Mesendoderm (in vitro differentiated cells): ENCODE measurements around the gene CISD3.
"Not testable (repeated sequence)": the region's sequence is repeated elsewhere in the genome, so short reads cannot be mapped to it uniquely, and the experiment has no call there.

ENCODE experiments used
- DNase-seq: peaks from one replicate; pipeline ENCODE4 v3.0.0; 2013
- H2AK5ac ChIP-seq: 2 replicates; pipeline ENCODE4 v1.6.1; 2013; ENCODE audit warnings: low read length, inconsistent platforms
- H2BK120ac ChIP-seq: 2 replicates; pipeline ENCODE4 v1.6.1; 2013; ENCODE audit warnings: low read depth, mild to moderate bottlenecking, low read length, moderate library complexity, mixed read lengths
- H2BK15ac ChIP-seq: replicated peaks from 2 replicates; pipeline ENCODE4 v1.6.1; 2013; ENCODE audit warnings: low read depth, mild to moderate bottlenecking, moderate library complexity
- H2BK5ac ChIP-seq: 2 replicates; pipeline ENCODE4 v1.6.1; 2013; ENCODE audit warnings: low read length, inconsistent platforms
- H3K18ac ChIP-seq: 2 replicates; pipeline ENCODE4 v1.6.1; 2013; ENCODE audit warnings: mild to moderate bottlenecking, low read length, mixed read lengths
- H3K23ac ChIP-seq: one replicate; pipeline ENCODE4 v1.6.1; 2013; ENCODE audit warnings: low read length
- H3K27ac ChIP-seq: 2 replicates; pipeline ENCODE4 v1.5.1; 2013; ENCODE audit warnings: low read depth, mild to moderate bottlenecking, inconsistent platforms, low read length, moderate library complexity
- H3K27me3 ChIP-seq: 2 replicates; pipeline ENCODE4 v1.6.1; 2013; ENCODE audit warnings: low read length, control low read depth, mild to moderate bottlenecking, inconsistent platforms; ENCODE audit not compliant: insufficient read depth, poor library complexity
- H3K36me3 ChIP-seq: 2 replicates; pipeline ENCODE4 v1.6.1; 2013; ENCODE audit warnings: low read length, inconsistent platforms; ENCODE audit not compliant: control insufficient read depth, insufficient read depth
- H3K4ac ChIP-seq: one replicate; pipeline ENCODE4 v1.6.1; 2013; ENCODE audit warnings: low read depth, mild to moderate bottlenecking, low read length, moderate library complexity
- H3K4me1 ChIP-seq: 2 replicates; pipeline ENCODE4 v1.6.1; 2013; ENCODE audit warnings: low read depth, low read length, inconsistent platforms; ENCODE audit not compliant: control insufficient read depth
- H3K4me2 ChIP-seq: 2 replicates; pipeline ENCODE4 v1.6.1; 2013; ENCODE audit warnings: low read length
- H3K4me3 ChIP-seq: 2 replicates; pipeline ENCODE4 v1.5.1; 2013; ENCODE audit warnings: mild to moderate bottlenecking, low read length
- H3K56ac ChIP-seq: one replicate; pipeline ENCODE4 v1.6.1; 2013; ENCODE audit warnings: low read length
- H3K79me1 ChIP-seq: 2 replicates; pipeline ENCODE4 v1.6.1; 2013; ENCODE audit warnings: low read length, inconsistent platforms
- H3K79me2 ChIP-seq: 2 replicates; pipeline ENCODE4 v1.6.1; 2013; ENCODE audit warnings: mild to moderate bottlenecking, low read length; ENCODE audit not compliant: control insufficient read depth, insufficient read depth
- H3K9ac ChIP-seq: 2 replicates; pipeline ENCODE4 v1.6.1; 2013; ENCODE audit warnings: low read length, inconsistent platforms
- H4K5ac ChIP-seq: one replicate; pipeline ENCODE4 v1.6.1; 2013; ENCODE audit warnings: low read length
- H4K8ac ChIP-seq: one replicate; pipeline ENCODE4 v1.6.1; 2013; ENCODE audit warnings: low read depth, mild to moderate bottlenecking, control low read depth, low read length, moderate library complexity
- WGBS: extraction: QIAGEN DNeasy Blood & Tissue Kit; methylation state at CpG from one replicate; pipeline ENCODE4 v1.1.7; 2013; ENCODE audit warnings: low lambda C conversion rate, missing lambda C conversion rate; ENCODE audit not compliant: insufficient coverage; ENCODE audit errors: extremely low coverage; 5-methylcytosine and 5-hydroxymethylcytosine counted together

CISD3 gene

GRCh38 chr17:38721802-38722201 lies 8.3 kb upstream of the CISD3 start:
- peaks cover 3% of the 10 kb centered on the region for H3K4me1 ChIP-seq
- no peak overlapping the region for H2BK5ac ChIP-seq
- H3K27me3 ChIP-seq = no peaks in the 10 kb centered on the region
- H3K79me2 ChIP-seq = no peaks in the 10 kb centered on the region
- H3K27ac ChIP-seq = no peak overlapping the region
- H2BK120ac ChIP-seq = no peak overlapping the region
- no peak for DNase-seq
- no peaks in the 10 kb centered on the region for H3K36me3 ChIP-seq
- H4K8ac ChIP-seq = no peak overlapping the region
- H2BK15ac ChIP-seq = no peak overlapping the region
- no peak overlapping the region for H3K23ac ChIP-seq
- H3K18ac ChIP-seq = no peak overlapping the region
- no peak overlapping the region for H3K9ac ChIP-seq
- H2AK5ac ChIP-seq = no peak overlapping the region
- H3K4me3 ChIP-seq = no peak overlapping the region
- no peaks in the 10 kb centered on the region for H3K79me1 ChIP-seq
- H3K56ac ChIP-seq = no peak overlapping the region
- no CpG with 5 or more reads among the region's 16 CpGs for WGBS
- no peak overlapping the region for H4K5ac ChIP-seq
- no peak overlapping the region for H3K4ac ChIP-seq
- no peak overlapping the region for H3K4me2 ChIP-seq

GRCh38 chr17:38724337-38724988 lies 5.7 kb upstream of the CISD3 start:
- Histone ChIP-seq H3K4me3 (no peak overlapping the region), H3K56ac (no peak overlapping the region), H3K36me3 (no peaks in the 10 kb centered on the region), H3K4me2 (no peak overlapping the region), H3K79me1 (no peaks in the 10 kb centered on the region), H3K79me2 (no peaks in the 10 kb centered on the region), H2BK5ac (no peak overlapping the region), H4K5ac (no peak overlapping the region), H3K4ac (no peak overlapping the region), H4K8ac (no peak overlapping the region), H3K9ac (no peak overlapping the region), H2BK15ac (no peak overlapping the region), H3K4me1 (no peaks in the 10 kb centered on the region), H3K18ac (no peak overlapping the region), H2AK5ac (no peak overlapping the region), H3K27me3 (no peaks in the 10 kb centered on the region), H2BK120ac (no peak overlapping the region), H3K23ac (no peak overlapping the region), H3K27ac (no peak overlapping the region)
- no CpG with 5 or more reads among the region's 16 CpGs for WGBS
- DNase-seq = no peak

- H3K4ac ChIP-seq = no peak overlapping the region
- H3K4me3 ChIP-seq = no peak overlapping the region
- H3K4me1 ChIP-seq = no peaks in the 10 kb centered on the region
- H2BK120ac ChIP-seq = no peak overlapping the region
- no peak overlapping the region for H4K8ac ChIP-seq
- no peaks in the 10 kb centered on the region for H3K27me3 ChIP-seq
- no peak overlapping the region for H2AK5ac ChIP-seq
- no peak overlapping the region for H2BK15ac ChIP-seq
- H3K23ac ChIP-seq = no peak overlapping the region
- H3K56ac ChIP-seq = no peak overlapping the region
- H3K27ac ChIP-seq = no peak overlapping the region
- H3K79me2 ChIP-seq = no peaks in the 10 kb centered on the region
- no peaks in the 10 kb centered on the region for H3K36me3 ChIP-seq
- no peak for DNase-seq
- no peak overlapping the region for H3K9ac ChIP-seq
- H3K18ac ChIP-seq = no peak overlapping the region
- WGBS = no CpG with 5 or more reads among the region's 10 CpGs
- no peak overlapping the region for H3K4me2 ChIP-seq
- H4K5ac ChIP-seq = no peak overlapping the region
- H3K79me1 ChIP-seq = no peaks in the 10 kb centered on the region
- H2BK5ac ChIP-seq = no peak overlapping the region
Measured at GRCh38 chr17:38725066-38725465, 5.1 kb upstream of the CISD3 start.

- H2AK5ac ChIP-seq, H3K9ac ChIP-seq, H3K23ac ChIP-seq, H3K4me3 ChIP-seq, H3K4me2 ChIP-seq, H4K8ac ChIP-seq, H2BK5ac ChIP-seq, H3K27me3 ChIP-seq, H2BK120ac ChIP-seq, H3K18ac ChIP-seq, H3K79me1 ChIP-seq, H3K56ac ChIP-seq, H3K4ac ChIP-seq, H4K5ac ChIP-seq, H2BK15ac ChIP-seq, DNase-seq, H3K27ac ChIP-seq, H3K4me1 ChIP-seq, H3K79me2 ChIP-seq, H3K36me3 ChIP-seq: not testable (repeated sequence)
- WGBS = no CpG with 5 or more reads among the region's 8 CpGs
Measured at GRCh38 chr17:38726145-38726544, 4.0 kb upstream of the CISD3 start.

- Histone ChIP-seq H3K79me1 (no peaks in the 10 kb centered on the region), H3K56ac (no peak overlapping the region), H3K23ac (no peak overlapping the region), H2BK120ac (no peak overlapping the region), H3K9ac (no peak overlapping the region), H3K4me2 (no peak overlapping the region), H3K79me2 (no peaks in the 10 kb centered on the region), H3K4me3 (no peak overlapping the region), H2AK5ac (no peak overlapping the region), H3K27me3 (no peaks in the 10 kb centered on the region), H3K4me1 (peaks cover 3% of the 10 kb centered on the region), H4K8ac (no peak overlapping the region), H3K36me3 (no peaks in the 10 kb centered on the region), H2BK15ac (no peak overlapping the region), H3K27ac (no peak overlapping the region), H2BK5ac (no peak overlapping the region), H3K18ac (no peak overlapping the region), H4K5ac (no peak overlapping the region), H3K4ac (no peak overlapping the region)
- DNase-seq = no peak
- WGBS = no CpG with 5 or more reads among the region's 5 CpGs
Measured at GRCh38 chr17:38727736-38728135, 2.4 kb upstream of the CISD3 start.

- Histone ChIP-seq H3K27me3 (no peaks in the 10 kb centered on the region), H3K79me1 (no peaks in the 10 kb centered on the region), H2AK5ac (no peak overlapping the region), H3K4me2 (no peak overlapping the region), H3K56ac (no peak overlapping the region), H4K8ac (no peak overlapping the region), H2BK5ac (no peak overlapping the region), H3K18ac (no peak overlapping the region), H3K23ac (no peak overlapping the region), H3K79me2 (no peaks in the 10 kb centered on the region), H3K4me1 (peaks cover 3% of the 10 kb centered on the region), H4K5ac (no peak overlapping the region), H2BK15ac (no peak overlapping the region), H3K27ac (no peak overlapping the region), H3K4ac (no peak overlapping the region), H2BK120ac (no peak overlapping the region), H3K9ac (no peak overlapping the region), H3K4me3 (no peak overlapping the region), H3K36me3 (no peaks in the 10 kb centered on the region)
- DNase-seq = no peak
- no CpG with 5 or more reads among the region's 8 CpGs for WGBS
Measured at GRCh38 chr17:38728290-38728831, 1.8 kb upstream of the CISD3 start.
